NCI-H1417 treated with DMSO at 0.1 percent for 48 hours (cell line): ENCODE data around the gene NEK11.

ENCODE experiments used
- DNase-seq: peaks from one replicate; lab custom pipeline; 2025; lab: John Stamatoyannopoulos, UW

NEK11 gene

DNA sequence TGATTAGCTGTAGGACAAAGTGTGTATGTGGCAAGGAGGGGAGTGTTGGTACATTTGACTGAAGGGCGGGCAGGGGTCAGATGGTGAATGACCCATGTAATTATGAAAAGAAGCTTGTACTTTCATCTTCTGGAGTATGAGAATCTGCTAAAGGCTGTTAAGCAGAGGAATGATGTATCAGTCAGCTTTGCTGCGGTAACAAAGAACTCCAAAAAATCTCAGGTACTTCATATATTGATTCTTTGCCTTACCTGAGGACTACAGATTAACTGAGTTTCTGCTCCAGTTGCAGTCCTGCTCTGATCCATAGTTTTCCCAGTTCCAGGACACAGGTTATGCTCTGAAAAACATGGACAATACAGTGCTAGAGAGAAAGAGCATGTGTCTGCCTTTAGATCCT is 115.1 kb downstream of the NEK11 start:
- DNase-seq, result no peak

DNA sequence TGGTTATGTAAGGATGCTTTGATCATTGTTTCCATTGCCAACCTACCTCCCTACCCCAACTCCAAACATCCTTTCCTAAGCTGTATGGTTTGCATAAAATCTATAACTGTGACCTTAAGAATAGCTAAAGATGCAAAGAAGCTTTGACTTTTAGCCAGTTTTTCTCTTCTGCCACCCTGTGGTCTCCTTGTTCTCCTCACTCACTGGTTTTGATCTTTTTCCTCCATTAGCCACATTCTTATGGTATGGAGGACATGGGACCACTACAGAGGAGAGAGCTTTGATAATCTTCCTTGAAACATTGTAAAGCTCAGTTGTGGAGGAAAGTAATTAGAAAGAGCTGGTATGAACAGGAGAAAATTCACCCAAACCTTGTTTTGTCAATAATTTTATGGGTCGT is 115.9 kb downstream of the NEK11 start:
- no peak for DNase-seq

DNA sequence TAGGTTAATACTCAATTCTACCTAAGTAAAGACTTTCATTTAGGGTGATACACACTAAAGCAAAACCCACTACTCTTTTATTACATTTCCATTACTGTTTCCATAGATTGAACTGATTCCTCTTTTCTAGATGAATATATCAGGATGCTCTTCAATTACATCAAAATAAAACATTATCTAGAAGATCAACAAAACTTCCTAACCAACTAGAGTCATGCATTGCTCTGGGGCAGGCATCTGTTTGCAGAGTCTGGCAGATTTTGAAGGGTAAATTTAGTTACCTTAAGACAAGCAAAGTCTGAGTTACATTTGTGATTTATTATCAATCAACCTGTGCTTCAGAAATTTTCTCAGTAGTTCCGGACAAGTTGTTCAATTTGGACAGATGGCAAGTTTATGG is 117.1 kb downstream of the NEK11 start:
- DNase-seq, result no peak

DNA sequence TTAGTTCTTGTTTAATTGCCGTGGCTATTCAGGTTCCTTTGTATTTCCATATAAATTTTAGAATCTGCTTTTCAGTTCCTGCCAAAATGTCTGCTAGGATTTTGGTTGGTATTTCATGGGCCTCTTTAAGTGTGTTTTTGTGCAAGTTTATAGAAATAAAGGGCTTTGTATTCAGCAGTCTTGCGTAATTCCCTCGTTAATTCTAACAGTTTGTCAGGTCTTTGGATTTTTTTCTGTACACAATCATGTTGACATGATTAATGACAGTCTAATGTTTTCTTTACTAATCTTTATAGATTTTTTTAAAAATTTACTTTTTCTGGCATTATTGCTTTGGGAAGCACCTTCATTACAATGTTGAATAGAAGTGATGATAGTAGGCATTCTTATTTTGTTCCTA is 120.9 kb downstream of the NEK11 start:
- no peak for DNase-seq

DNA sequence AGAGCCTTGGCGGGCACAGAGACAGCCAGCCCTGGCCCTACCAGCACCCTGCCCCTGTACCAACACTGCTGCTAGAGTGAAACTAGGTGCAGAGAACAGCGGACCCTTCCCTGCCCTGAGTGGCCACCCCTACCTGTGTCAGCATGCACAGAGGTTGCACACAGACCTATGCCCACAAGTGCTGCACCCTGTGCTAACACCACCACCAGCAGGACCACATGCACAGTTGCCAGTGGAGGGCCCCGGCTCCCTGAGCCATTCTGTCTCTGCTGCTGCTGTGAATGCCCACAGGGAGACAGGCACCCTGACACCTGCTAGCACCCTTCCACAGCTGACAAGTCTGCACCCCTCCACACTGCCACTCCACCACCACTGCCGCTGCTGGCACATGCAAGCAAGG is 131.8 kb downstream of the NEK11 start:
- no peak for DNase-seq

DNA sequence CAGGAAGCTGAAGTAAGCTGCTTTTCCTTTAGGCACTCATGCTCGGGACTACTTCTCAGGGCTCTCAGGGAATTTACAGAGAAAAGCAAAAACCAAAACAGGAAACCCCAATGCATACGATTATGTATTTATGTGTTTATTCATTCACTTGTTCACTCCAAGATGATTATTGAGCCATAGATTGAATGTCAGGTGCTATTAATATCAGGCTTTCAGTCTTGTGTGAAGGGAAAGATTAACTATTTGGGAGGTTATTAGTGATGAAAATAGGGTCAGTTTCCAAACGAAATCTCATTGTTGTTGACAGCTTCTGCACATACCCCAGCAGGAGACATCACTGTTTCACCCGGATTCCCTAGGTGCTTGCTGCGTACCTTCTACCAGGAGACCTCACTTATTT is 135.8 kb downstream of the NEK11 start:
- no peak for DNase-seq

DNA sequence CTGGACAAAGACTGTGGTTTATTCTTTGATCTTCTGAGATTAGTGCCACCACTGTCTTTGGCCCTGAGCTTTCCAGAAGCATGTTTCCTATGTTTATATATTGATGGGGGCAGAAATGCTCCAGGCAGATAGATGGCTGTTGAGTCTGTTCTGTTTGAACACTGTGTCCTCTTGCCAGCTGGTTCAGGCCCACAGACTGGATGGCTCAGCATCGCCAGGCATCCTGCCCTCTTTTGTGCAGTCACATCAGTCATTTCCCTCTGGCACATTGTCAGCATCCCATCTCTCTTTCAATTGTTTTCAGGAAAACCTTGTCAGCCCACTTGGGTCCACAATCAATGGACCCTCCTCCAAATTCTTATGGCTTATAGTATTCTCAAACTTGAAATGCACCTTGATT is 141.2 kb downstream of the NEK11 start:
- DNase-seq, result no peak

DNA sequence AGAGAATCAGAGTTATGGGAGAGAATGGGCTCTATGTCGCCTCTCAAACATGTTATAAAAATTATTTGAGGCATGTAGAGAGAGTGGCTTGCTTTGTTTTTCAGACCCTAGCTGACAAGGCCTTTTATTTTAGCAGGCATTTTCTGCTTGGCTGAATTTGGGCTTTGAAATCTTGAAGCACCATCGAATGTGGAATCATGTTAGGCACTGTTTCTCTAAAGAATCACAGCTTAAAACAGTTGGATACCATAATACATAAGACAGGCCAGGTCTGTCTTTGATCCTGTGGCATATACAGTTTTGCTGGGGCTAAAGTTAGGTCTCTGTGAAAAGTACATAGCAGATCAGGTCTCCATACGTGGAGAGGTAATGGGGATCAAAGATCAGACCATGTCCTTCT is 142.7 kb downstream of the NEK11 start:
- DNase-seq, result no peak

DNA sequence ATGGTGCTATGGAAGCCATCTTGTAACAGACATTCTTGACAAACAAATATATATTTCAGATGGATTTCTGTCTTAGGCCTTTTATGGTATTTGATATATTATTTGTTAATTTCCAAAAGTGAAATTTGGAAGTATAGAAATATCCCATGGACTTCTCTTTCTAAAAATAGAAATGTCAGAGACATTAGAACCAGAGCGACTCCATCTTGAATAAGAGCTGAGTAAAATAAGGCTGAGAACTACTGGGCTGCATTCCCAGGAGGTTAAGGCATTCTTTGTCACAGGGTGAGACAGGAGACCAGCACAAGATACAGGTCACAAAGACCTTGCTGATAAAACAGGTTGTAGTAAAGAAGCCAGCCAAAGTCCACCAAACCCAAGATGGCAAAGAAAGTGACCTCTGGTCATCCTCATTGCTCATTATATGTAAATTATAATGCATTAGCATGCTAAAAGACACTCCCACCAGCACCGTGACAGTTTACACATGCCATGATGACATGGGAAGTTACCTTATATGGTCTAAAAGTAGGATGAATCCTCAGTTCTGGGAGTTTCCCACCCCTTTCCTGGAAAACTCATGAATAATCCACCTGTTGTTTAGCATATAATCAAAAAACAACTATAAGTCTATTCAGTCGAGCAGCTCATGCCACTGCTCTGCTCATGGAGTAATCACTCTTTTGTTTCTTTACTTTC is 146.0 kb downstream of the NEK11 start:
- no peak for DNase-seq

DNA sequence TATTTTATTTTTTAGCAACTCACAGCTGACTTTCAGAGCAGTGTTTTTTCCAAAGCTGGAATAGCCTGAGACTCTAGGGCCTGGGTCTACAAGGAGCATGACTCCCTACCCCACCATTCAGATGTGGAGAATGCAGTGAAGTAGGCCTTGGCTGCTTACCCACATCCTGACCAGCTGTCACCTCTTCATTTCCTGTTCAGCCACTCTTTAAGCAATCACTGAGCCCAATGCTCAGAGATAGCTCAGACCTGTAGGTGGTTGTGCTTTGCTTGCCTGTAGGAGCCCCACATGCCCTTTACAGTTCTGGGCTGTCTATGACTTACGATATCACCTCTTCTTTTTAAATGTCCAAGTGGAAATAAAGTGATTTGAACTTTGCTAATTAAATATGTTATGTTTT is 148.1 kb downstream of the NEK11 start:
- DNase-seq, result no peak

DNA sequence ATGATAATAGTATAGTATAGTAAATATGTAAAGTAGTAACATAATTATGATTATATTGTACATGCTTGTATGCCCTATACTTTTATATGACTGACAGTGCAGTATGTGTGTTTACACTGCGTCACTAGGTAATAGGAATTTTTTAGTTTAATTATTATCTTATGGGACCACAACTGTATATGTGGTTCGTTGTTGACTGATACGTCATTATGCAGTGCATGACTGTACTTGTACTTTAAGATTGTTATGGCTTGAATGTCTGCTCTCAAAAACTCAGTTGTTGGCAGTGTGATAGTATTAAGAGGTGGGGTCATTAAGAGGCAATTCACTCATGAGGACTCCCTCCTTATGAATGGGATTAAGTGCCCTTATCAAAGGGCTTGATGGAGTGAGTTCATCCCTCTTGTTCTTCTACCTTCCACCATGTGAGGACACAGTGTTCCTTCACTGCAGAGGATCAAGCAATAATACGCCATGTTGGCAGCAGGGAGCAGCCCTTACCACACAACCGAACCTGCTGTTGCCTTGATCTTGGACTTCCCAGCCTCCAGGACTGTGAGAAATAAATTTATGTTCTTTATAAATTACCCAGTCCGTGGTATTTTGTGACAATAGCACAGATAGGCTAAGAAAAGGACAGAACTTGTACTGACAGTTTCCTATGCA is 152.2 kb downstream of the NEK11 start:
- DNase-seq, result no peak

DNA sequence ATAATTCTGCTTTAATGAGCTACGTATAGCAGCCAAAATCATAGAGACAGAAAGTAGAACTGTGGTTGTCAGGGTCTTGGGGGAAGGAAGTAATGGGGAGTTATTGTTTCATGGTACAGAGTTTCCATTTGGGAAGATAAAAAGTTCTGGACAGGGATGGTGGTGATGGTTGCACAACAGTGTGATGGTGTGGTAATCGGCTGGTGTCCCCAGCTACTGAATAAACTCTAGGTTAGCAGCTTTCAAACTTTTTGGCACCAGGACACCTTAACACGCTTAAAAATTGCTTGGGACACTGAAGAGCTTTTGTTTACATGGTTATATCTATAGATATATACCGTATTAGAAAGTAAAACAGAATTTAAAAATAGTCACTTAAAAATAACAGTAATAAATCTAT is 166.0 kb downstream of the NEK11 start:
- no peak for DNase-seq

DNA sequence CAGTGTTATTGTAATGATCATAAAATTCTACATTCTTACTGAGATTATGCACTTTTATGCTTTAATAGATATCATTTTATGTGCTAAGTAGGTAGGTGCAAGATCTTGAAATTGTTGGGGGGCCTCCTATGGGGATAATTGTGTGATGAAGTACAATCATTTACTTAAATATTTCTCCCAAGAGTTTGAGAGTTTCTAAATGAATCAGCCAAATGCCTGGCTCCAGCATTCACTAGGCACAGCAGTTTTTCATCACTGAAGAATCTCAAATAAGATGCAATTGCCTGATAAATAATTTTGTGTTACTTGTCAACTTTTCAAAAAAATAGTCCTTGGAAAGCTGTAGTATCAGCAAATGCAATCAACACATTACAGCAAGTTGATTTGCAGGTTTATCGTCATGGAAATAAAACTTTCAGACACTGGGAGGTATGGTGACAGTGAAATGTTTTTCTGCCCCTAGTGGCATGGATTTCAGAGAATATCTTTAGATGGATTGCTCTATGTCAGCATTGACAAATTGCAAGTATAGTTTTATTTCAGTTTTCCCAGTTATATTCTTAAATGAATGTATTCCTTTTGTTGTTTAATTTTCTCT is 167.1 kb downstream of the NEK11 start:
- no peak for DNase-seq

DNA sequence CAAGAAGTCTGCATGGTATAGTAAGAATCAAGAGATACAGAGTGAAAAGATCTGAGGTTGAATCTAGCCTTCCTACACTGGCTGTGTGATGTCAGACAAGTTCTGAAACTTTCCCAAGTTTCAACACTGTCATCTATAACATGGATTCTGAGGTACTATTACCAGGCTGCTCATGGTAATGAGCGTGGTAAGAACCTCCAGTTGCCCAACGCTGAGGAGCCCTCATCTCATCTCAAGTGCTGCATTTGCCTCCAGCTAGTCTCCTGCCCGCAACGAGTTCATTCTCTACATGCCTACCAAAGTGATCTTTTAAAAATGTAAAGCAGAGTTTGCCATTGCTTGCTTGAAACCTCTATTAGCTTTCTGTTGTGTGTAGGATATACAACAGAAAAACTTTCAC is 168.1 kb downstream of the NEK11 start:
- DNase-seq, result no peak

DNA sequence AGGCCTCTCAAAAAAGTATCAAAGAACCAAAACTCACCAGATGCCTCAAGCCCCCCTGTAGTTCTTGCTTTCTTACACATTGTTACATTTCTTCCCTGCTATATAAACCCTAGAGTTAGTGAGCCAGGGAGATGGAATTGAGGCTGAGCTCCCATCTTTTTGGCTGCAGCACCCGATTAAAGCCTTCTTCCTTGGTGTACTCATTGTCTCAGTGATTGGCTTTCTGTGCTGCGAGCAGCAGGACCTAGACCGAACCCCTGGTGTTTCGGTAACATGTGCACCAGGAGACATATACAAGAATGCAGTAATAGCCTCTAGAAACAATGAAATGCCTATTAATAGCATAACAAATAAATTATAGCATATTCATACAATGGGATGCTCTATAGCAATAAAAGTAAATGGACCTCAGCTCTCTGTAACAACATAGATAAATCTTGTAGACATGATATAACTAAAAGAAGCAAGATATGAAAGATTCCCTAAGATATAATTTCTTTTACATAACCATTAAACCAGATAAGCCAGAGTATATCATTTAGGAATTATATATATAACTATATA is 174.0 kb downstream of the NEK11 start:
- DNase-seq, result no peak

DNA sequence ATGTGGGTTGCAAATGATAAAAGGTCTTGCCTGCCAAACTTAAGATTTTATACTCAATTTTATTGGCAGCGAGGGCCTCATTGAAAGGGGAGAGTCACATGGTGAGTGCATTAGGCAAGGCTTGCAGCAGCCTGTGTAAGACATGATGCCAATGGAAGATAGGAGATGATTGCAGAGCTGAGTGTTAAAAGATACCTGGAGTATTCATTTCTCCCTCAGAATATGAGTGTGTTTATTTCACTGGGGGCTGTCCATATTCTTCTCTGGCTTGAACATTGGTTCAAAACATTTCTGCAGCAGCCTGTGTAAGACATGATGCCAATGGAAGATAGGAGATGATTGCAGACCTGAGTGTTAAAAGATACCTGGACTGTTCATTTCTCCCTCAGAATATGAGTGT is 189.7 kb downstream of the NEK11 start:
- no peak for DNase-seq

DNA sequence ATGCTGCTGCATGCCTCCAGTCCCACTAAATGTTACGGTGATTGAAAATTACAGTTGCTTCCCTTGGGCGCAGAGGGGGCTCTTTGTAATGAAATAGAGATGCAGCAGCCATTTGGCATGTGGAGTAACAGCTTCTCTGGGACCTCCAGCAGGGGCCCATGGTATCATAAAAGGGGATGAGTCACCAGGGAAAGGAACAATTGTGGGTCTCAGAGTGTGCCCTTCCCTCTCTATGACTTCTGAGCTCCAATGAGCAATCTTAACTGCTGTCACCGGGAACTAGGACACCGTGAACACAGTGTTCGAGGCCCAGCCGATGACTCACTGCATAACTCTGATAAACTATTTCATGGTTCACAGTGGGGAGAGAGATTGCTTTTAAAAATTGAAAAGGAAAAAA is 190.1 kb downstream of the NEK11 start:
- no peak for DNase-seq

DNA sequence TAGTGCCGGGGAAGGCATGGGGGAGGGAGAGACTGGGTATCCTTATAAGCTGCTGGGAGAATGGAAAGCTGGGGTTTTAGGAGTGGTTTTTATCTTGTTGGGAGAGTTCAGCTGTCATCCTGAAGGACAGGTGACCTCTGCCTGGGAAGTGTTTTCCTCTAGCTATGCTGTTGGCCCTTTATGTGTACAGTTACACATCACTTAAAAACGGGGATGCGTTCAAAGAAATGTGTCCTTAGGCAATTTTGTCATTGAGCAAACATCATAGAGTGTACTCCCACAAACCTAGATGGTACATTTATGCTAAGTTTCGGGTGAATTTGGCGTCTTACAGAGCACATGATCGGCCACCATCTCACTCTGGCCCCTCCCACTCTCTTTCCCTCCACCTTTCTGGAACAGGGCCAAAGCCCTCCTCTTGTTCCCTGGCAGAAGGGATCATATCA is 190.6 kb downstream of the NEK11 start:
- DNase-seq, result no peak

DNA sequence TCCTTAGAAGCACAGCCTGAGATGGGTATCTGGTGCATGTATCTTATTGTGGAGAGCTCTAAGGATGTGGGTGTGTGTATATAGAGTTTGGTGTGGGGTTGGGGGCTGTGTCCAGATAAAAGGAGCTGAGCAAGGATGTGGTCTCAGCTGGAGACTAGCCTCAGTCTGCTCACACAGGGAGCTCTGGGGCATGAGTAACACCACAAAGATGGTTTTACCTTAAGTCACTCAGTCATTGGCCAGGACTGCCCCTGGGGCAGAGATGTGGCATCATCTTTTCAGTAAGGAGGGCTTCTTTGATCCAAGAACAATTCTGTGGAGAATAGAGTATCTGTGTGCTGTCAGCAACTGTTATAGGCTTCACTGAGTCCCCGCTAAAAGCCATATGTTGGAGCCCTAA is 191.5 kb downstream of the NEK11 start:
- no peak for DNase-seq

DNA sequence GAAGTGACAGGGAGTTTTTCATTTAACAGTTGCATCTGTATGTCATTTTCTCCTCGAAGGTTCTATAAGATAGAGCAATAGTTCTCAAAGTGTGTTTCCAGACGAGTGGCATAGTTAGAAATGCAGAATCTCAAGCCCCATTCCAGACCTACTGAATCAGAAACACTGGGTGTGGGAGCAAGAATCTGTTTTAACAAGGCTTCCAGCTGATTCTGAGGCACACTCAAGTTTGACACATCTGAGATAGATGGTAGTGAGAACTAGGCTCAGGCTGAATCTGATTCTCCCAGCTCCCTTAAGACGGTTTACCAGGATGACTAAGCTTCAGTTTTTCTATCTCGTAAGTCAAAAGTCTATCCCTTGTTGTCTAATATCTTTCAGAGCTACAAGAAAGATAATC is 195.1 kb downstream of the NEK11 start:
- DNase-seq, result no peak

DNA sequence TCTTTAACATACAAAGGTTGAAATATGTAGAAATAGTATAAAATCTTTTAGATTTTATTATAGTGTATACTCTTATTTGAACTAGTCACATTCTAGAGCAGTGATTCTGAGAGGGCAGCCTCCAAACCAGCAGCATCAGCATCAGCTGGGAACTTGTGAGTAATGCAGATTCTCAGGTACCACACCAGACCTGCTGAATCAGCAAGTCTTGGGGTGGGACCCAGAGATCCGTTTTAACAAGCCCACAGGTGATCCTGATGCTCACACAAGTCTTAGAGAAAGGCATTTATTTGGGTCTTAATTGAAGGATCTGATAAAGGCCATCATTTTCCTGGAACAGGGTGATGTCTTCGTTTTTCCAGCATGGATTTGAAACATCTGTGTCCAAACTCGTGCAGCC is 195.9 kb downstream of the NEK11 start:
- DNase-seq, result no peak

DNA sequence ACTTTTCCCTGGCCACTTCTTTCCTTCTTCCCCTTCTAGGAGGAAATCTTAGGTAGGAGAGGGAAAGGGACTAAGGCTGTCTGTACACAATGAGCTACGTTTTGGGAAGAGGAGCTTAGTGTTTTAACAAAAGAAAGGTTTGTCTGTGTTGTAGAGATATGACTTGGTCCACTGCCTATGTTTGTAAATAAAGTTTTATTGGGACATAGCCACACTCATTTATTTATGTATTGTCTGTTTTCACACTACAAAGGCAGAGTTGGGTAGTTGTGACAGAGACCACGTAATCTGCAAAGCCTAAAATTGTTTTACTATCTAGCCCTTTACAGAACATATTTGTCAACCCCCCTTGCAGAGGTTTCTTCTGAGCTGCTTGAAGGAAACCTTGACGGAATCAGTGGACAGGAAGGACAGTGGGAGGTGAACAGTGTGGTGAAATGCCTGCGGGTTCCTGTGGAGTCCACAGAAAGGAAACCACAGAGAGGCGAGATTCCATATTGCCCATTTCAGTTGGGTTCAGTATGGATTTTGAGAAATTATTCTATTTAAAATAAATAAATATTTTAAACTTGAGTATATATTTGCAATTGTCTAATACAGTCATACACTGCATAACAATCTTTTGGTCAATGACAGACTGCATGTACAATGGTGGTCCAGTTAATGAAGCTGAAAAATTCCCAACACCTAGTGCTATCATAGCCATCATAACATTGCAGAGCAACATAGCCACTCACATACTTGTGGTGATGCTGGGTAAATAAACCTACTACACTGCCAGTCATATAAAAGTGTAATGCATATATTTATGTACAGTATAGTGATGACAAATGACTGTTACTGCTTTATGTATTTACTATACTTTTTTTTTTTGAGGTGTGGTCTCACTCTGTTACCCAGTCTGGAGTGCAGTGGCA is 197.0 kb downstream of the NEK11 start:
- DNase-seq, result no peak
